ENCODE results near the gene SELENON.

The SELENON gene

DNA sequence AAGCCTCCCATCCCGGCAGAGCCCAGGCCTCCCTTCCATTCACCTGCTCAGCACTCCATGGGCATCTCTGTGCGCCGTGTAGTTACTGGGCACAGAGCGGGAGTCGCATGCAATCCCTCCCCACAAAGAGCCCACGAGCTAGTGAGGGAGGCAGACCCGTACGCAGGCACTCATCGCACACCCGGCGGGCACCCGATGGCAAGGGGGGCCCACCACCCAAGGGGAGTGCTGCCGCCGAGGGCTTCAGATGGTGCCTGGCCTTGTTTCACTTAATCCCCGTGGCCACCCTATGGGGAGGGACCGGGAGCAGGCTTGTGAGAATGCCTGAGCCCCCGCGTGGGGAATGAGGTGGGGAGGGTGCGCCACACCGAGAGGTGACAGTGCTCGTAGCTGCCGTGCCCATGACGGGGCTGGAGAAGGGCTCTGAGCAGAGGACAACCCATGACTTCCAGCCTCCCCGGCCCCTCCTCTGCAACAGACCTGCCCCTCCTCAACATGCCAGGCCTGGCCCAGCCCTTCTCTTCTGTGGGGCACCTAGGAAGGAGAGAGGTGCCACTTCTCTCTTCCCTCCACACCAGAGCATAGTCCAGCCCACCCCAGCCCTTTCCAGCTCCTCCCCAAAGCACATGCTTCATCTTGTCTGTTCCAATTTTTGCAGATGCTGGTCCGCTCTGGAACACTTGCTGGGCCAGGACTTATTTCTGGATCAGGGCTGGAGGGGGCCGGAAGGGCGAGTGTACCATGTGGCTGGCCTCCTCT lies 30.2 kb upstream of the SELENON start:
- no peak for DNase-seq (ENCODE audit: low read depth in 1 of 2, low spot score in 1 of 2)
- no peak overlapping the region for H3K27ac ChIP-seq (replicated peaks)
- no peaks in the 10 kb centered on the region for H3K27me3 ChIP-seq (ENCODE audit: insufficient read depth, poor library complexity, severe bottlenecking)
- no peak overlapping the region for H3K4me3 ChIP-seq (replicated peaks; ENCODE audit: insufficient read depth, low read length)
- TF ChIP-seq SPI1 (IDR thresholded peaks at IDR 0.05; ENCODE audit: borderline replicate concordance, low read depth) = no peak
- TF ChIP-seq REST (IDR thresholded peaks at IDR 0.05; ENCODE audit: insufficient replicate concordance, low read depth) = no peak
- TF ChIP-seq, protein P1, sequence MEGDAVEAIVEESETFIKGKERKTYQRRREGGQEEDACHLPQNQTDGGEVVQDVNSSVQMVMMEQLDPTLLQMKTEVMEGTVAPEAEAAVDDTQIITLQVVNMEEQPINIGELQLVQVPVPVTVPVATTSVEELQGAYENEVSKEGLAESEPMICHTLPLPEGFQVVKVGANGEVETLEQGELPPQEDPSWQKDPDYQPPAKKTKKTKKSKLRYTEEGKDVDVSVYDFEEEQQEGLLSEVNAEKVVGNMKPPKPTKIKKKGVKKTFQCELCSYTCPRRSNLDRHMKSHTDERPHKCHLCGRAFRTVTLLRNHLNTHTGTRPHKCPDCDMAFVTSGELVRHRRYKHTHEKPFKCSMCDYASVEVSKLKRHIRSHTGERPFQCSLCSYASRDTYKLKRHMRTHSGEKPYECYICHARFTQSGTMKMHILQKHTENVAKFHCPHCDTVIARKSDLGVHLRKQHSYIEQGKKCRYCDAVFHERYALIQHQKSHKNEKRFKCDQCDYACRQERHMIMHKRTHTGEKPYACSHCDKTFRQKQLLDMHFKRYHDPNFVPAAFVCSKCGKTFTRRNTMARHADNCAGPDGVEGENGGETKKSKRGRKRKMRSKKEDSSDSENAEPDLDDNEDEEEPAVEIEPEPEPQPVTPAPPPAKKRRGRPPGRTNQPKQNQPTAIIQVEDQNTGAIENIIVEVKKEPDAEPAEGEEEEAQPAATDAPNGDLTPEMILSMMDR (IDR thresholded peaks at IDR 0.05; ENCODE audit: insufficient read depth, low read length) = no peak
- no peak for TF ChIP-seq POLR2AphosphoS5 (IDR thresholded peaks at IDR 0.05; ENCODE audit: low read depth)
- no peak for TF ChIP-seq GABPA (IDR thresholded peaks at IDR 0.05; ENCODE audit: low read depth)

DNA sequence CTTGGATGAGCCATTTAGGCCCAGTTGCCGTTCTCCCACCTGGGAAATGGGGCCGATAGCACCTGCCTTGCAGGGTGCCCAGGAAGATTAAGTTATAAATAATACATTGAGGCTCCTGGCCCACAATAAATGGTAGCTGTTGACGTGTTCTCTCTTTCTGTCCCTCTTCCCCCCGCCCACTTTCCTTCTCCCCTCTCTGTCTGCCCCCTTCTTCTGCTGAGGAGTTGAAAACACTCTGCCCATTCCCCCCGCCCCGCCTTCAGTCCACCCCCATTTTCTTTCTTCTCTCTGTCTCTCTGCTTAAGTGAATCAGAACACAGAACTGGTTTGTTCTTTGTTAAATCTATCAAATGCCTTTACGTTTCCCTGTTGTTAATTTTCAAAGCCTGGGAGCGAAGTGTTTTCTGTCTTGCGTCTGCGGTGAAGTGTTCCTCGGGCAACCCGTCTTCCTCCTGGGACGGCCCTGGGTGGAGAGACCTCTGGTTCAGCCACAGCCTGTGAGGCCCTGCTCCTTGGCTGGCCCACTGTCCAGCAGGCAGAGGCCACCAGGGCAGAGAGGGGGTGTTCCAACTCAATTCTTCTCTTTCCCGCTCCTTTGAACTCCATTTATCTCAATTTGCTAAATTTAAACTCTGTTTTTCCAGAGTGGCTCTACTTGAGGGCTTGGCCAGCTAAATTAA lies 29.3 kb upstream of the SELENON start:
- Histone ChIP-seq H3K27me3 (ENCODE audit: insufficient read depth, poor library complexity, severe bottlenecking) (no peaks in the 10 kb centered on the region), H3K4me3 (replicated peaks; ENCODE audit: insufficient read depth, low read length) (no peak overlapping the region), H3K27ac (replicated peaks) (no peak overlapping the region)
- DNase-seq (ENCODE audit: low read depth in 1 of 2, low spot score in 1 of 2) = no peak
- no peak for TF ChIP-seq SPI1 (IDR thresholded peaks at IDR 0.05; ENCODE audit: borderline replicate concordance, low read depth)
- TF ChIP-seq POLR2AphosphoS5 (IDR thresholded peaks at IDR 0.05; ENCODE audit: low read depth) = no peak
- TF ChIP-seq, protein P1 (IDR thresholded peaks at IDR 0.05; ENCODE audit: insufficient read depth, low read length) = no peak
- no peak for TF ChIP-seq GABPA (IDR thresholded peaks at IDR 0.05; ENCODE audit: low read depth)
- no peak for TF ChIP-seq REST (IDR thresholded peaks at IDR 0.05; ENCODE audit: insufficient replicate concordance, low read depth)

GRCh38 chr1:25771221-25772114 lies 28.5 kb upstream of the SELENON start:
- Histone ChIP-seq H3K27me3 (ENCODE audit: insufficient read depth, poor library complexity, severe bottlenecking) (no peaks in the 10 kb centered on the region), H3K27ac (replicated peaks) (no peak overlapping the region), H3K4me3 (replicated peaks; ENCODE audit: insufficient read depth, low read length) (no peak overlapping the region)
- DNase-seq (ENCODE audit: low read depth in 1 of 2, low spot score in 1 of 2) = no peak
- TF ChIP-seq SPI1 (IDR thresholded peaks at IDR 0.05; ENCODE audit: borderline replicate concordance, low read depth) = no peak
- TF ChIP-seq REST (IDR thresholded peaks at IDR 0.05; ENCODE audit: insufficient replicate concordance, low read depth) = no peak
- no peak for TF ChIP-seq POLR2AphosphoS5 (IDR thresholded peaks at IDR 0.05; ENCODE audit: low read depth)
- no peak for TF ChIP-seq GABPA (IDR thresholded peaks at IDR 0.05; ENCODE audit: low read depth)
- TF ChIP-seq, protein P1 (IDR thresholded peaks at IDR 0.05; ENCODE audit: insufficient read depth, low read length) = no peak
